B cell (primary cell): Measurements from ENCODE around the gene MORN1. TPM values are rescaled to one million over a fixed set of nuclear protein-coding genes. Genes with fewer than 3 reads are reported as not detected.
A peak's percentile ranks its signal among the peaks of the same experiment; 100 is the strongest.

Source experiments
- ATAC-seq: fragments of 200-7000 bp; cut with Tn5 transposase; one replicate; pipeline ENCODE4 v1.10.0; 2021; ENCODE audit warnings: low read depth, mild to moderate bottlenecking, moderate number of reproducible peaks, moderate library complexity
- CTCF ChIA-PET: fragments of 350-600 bp; sonication (Branson Sonifier 250); formaldehyde crosslinking; loops from one replicate; lab custom pipeline; 2021; ENCODE audit warnings: antibody characterized with exemption, inconsistent platforms; lab: Charles Lee
- POLR2A ChIA-PET: fragments of 350-600 bp; sonication (Branson Sonifier 250); formaldehyde crosslinking; loops from one replicate; lab custom pipeline; 2021; ENCODE audit warnings: antibody characterized with exemption; lab: Charles Lee
- DNase-seq: peaks from one replicate; pipeline ENCODE4 v3.0.0; 2013
- H2AFZ ChIP-seq: 2 replicates; pipeline ENCODE4 v1.6.1; 2012; ENCODE audit warnings: mild to moderate bottlenecking, low read depth, low read length; ENCODE audit not compliant: insufficient read depth, poor library complexity, severe bottlenecking
- H3K27ac ChIP-seq, 2 donors: 1 replicate in 1 of 2; 2 replicates in 1 of 2; pipeline ENCODE4 v1.5.1; 2012 to 2013; ENCODE audit warnings: low read length in 2 of 2, mild to moderate bottlenecking in 2 of 2, moderate library complexity in 1 of 2
- H3K27me3 ChIP-seq, 4 experiments: fragments of 200-600 bp in 1 of 4; sonication (generic) in 1 of 4; replicated peaks in 1 of 4; 1 replicate in 2 of 4; 2 replicates in 2 of 4; pipeline versions ENCODE4 v1.6.1 to v1.7.0; 2013 to 2016; ENCODE audit warnings: low read length in 3 of 4, mild to moderate bottlenecking in 2 of 4, mixed read lengths in 1 of 4, moderate library complexity in 1 of 4; ENCODE audit not compliant: insufficient read depth in 4 of 4, control insufficient read depth in 3 of 4; ENCODE audit errors: control extremely low read depth in 1 of 4
- H3K36me3 ChIP-seq, 2 experiments: replicated peaks in 1 of 2; 1 replicate in 1 of 2; 2 replicates in 1 of 2; pipeline versions ENCODE4 v1.6.1 to v1.7.1; 2013; ENCODE audit warnings: low read length in 1 of 2; ENCODE audit not compliant: insufficient read depth in 2 of 2, control insufficient read depth in 1 of 2; ENCODE audit errors: control extremely low read depth in 1 of 2, extremely low read depth in 1 of 2
- H3K4me1 ChIP-seq, 2 donors: fragments of 200-600 bp in 1 of 2; sonication (generic) in 1 of 2; 1 replicate in 1 of 2; 2 replicates in 1 of 2; pipeline versions ENCODE4 v1.5.1 to v1.6.1; 2013 to 2017; ENCODE audit warnings: low read length in 2 of 2; ENCODE audit not compliant: control insufficient read depth in 2 of 2, insufficient read depth in 2 of 2
- H3K4me2 ChIP-seq: replicated peaks from 2 replicates; pipeline ENCODE3; 2012; ENCODE audit warnings: mild to moderate bottlenecking, low read depth, low read length; ENCODE audit not compliant: poor library complexity, severe bottlenecking
- H3K4me3 ChIP-seq, 5 experiments: fragments of 200-600 bp in 1 of 5; sonication (generic) in 1 of 5; 1 replicate in 3 of 5; 2 replicates in 2 of 5; pipeline versions ENCODE4 v1.5.1 to v1.7.0; 2011 to 2016; ENCODE audit warnings: low read length in 4 of 5, mild to moderate bottlenecking in 4 of 5, low read depth in 2 of 5, control low read depth in 1 of 5, moderate library complexity in 1 of 5; ENCODE audit not compliant: insufficient read depth in 1 of 5; ENCODE audit errors: control extremely low read depth in 1 of 5, extremely low read depth in 1 of 5
- H3K79me2 ChIP-seq: fragments of 200-600 bp; sonication (generic); one replicate; pipeline ENCODE4 v1.6.0; 2016; ENCODE audit warnings: low read length; ENCODE audit not compliant: control insufficient read depth, insufficient read depth
- H3K9ac ChIP-seq: fragments of 200-600 bp; sonication (generic); 2 replicates; pipeline ENCODE4 v1.6.1; 2017; ENCODE audit warnings: mild to moderate bottlenecking, low read length, moderate library complexity
- H3K9me3 ChIP-seq, 3 donors: one replicate each; pipeline versions ENCODE4 v1.6.1 to v1.7.1; 2013; ENCODE audit warnings: low read length in 2 of 3; ENCODE audit not compliant: control insufficient read depth in 2 of 3, insufficient read depth in 1 of 3; ENCODE audit errors: control extremely low read depth in 1 of 3
- H4K20me1 ChIP-seq: 2 replicates; pipeline ENCODE4 v1.6.0; 2012; ENCODE audit warnings: mild to moderate bottlenecking, low read length; ENCODE audit not compliant: insufficient read depth, control insufficient read depth, poor library complexity, severe bottlenecking
- H3K27ac Mint-ChIP-seq: one replicate; pipeline ENCODE4 v1.8.0; 2021; ENCODE audit warnings: mixed read lengths
- H3K27me3 Mint-ChIP-seq: one replicate; pipeline ENCODE4 v1.8.0; 2021; ENCODE audit warnings: mixed read lengths
- H3K4me1 Mint-ChIP-seq: one replicate; pipeline ENCODE4 v1.8.0; 2021; ENCODE audit warnings: mixed read lengths
- H3K4me3 Mint-ChIP-seq: one replicate; pipeline ENCODE4 v1.8.0; 2021; ENCODE audit warnings: mixed read lengths
- H3K9me3 Mint-ChIP-seq: one replicate; pipeline ENCODE4 v1.8.0; 2022; ENCODE audit warnings: mixed read lengths; ENCODE audit not compliant: insufficient read depth
- EZH2 ChIP-seq: IDR thresholded peaks from 2 replicates; pipeline ENCODE4 v1.6.1; 2012; ENCODE audit warnings: borderline replicate concordance, low read depth, mild to moderate bottlenecking, moderate library complexity, low read length; ENCODE audit not compliant: insufficient read depth, poor library complexity, severe bottlenecking
- WGBS: methylation state at CpG from one replicate; pipeline ENCODE4 v1.1.5; 2013; ENCODE audit warnings: missing lambda C conversion rate; ENCODE audit not compliant: insufficient coverage; 5-methylcytosine and 5-hydroxymethylcytosine counted together
- intact Hi-C: fragments of 100-400 bp; cut with micrococcal nuclease; formaldehyde crosslinking; loops from one replicate; pipeline ENCODE4 v1.10.0; 2022
- polyA plus RNA-seq: library from polyadenylated mRNA; depleted of rRNA; stranded (reverse); fragments of >200 nt; gene quantifications from 2 replicates; pipeline ENCODE4 v1.2.3, GENCODE V29; 2012
- total RNA-seq, 2 donors: library from RNA; stranded (reverse); fragments of 120-200 nt in 1 of 2; gene quantifications; 1 replicate in 1 of 2; 2 replicates in 1 of 2; pipeline versions ENCODE4 v1.2.3 to v1.2.4, GENCODE V29; 2013 to 2022
- TF ChIP-seq, protein P1 (sequence below): fragments of 200-600 bp; IDR thresholded peaks from one replicate; pipeline ENCODE4 v1.8.0; 2022; ENCODE audit warnings: antibody characterized with exemption, mild to moderate bottlenecking

The MORN1 gene
- total and polyA plus RNA-seq, 2 donors (not counting 1 experiment from before 2014, with no cell fraction given): 10.2 to 32.6 TPM

DNA sequence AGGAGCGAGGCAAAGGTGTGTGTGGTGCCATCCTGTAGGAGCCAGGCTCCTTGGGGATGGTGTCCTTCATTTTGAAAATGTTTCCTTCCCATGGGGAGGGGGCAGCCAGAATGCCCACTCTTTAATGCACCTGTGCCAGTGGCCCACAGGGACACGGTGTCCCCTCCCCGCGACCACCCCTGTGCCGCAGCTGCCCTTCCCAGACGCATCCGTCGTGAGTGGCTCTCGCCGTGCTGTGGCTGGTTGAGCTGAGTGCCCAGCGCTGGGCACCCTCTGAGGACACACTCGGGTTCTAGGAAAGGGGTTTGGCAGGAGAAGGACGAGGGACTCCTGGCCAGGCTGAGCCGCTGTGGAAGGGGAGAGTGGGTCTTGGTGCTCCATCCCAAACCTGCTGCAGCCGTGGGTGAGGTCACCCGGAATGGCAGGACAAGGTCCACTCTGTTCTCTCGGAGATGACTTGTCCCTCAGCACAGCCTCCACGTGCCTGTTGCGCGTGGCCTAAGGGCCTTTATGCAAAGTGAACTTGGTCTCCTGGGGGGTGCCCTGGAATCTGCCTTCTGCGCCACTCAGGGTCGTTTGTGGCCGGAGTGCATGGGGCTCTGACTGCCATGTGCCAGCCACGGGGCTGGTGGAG is 88.9 kb downstream of the MORN1 start:
- H3K4me3 Mint-ChIP-seq: peak overlapping the region; percentile 26
- ChIA-PET CTCF (interaction anchor here (1.0 to 1.6 kb wide), 3 partner anchors 10 to 79 kb away, joined by 3 to 5 read pairs (median 4); no protein-coding TSS in a partner anchor), POLR2A (interaction anchor here (1.4 to 4.4 kb wide), 4 partner anchors 10 to 73 kb away, joined by 5 to 30 read pairs (median 24); no protein-coding TSS in a partner anchor)
- no peak overlapping the region for H3K9ac ChIP-seq
- TF ChIP-seq, protein P1, sequence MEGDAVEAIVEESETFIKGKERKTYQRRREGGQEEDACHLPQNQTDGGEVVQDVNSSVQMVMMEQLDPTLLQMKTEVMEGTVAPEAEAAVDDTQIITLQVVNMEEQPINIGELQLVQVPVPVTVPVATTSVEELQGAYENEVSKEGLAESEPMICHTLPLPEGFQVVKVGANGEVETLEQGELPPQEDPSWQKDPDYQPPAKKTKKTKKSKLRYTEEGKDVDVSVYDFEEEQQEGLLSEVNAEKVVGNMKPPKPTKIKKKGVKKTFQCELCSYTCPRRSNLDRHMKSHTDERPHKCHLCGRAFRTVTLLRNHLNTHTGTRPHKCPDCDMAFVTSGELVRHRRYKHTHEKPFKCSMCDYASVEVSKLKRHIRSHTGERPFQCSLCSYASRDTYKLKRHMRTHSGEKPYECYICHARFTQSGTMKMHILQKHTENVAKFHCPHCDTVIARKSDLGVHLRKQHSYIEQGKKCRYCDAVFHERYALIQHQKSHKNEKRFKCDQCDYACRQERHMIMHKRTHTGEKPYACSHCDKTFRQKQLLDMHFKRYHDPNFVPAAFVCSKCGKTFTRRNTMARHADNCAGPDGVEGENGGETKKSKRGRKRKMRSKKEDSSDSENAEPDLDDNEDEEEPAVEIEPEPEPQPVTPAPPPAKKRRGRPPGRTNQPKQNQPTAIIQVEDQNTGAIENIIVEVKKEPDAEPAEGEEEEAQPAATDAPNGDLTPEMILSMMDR: no peak
- no peak for TF ChIP-seq EZH2
- peaks cover 40 to 56% of the 10 kb centered on the region in 2 donors for H3K4me1 ChIP-seq
- DNase-seq (no peak), ATAC-seq (no peak)
- peaks cover 9% of the 10 kb centered on the region for H4K20me1 ChIP-seq
- peaks cover 49% of the 10 kb centered on the region for H3K4me1 Mint-ChIP-seq
- peak overlapping the region; percentile 99 for H3K27ac Mint-ChIP-seq
- H3K4me3 ChIP-seq: no peak overlapping the region
- H3K27me3 ChIP-seq: no peaks in the 10 kb centered on the region
- peaks cover 0 to 39% of the 10 kb centered on the region in 2 experiments for H3K36me3 ChIP-seq
- WGBS: 95% methylated on average over 18 of the region's 24 CpGs
- peak overlapping the region; percentile 94 for H3K4me2 ChIP-seq
- H3K27me3 Mint-ChIP-seq: no peaks in the 10 kb centered on the region
- intact Hi-C loops: no loop called here
- peaks cover 64% of the 10 kb centered on the region for H3K79me2 ChIP-seq
- H3K27ac ChIP-seq: peak overlapping the region; percentile 99
- H2AFZ ChIP-seq: no peak overlapping the region
- H3K9me3 Mint-ChIP-seq: no peaks in the 10 kb centered on the region
- no peaks in the 10 kb centered on the region for H3K9me3 ChIP-seq
